ENCODE data around the gene FRMPD2.

DNA sequence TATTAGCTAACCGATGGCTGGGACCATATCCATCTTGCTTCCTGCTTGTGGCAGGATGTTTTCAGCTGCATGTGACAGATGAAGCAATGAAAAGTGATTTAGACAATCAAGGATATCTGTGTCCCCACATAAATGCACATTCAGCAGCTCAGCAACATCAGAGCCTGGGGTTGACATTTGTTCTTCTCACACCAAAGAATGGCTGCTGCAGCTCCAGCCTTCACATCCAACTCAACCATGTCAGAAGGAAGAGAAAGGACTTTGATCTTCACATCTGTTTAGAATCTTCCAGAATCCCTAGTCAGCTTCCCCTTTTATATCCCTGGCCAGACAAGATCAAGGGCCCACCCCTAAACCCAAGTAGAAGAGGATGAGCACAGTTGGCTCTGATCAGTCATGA, 11.9 kb upstream of the FRMPD2 start:
- TF ChIP-seq, protein P1, sequence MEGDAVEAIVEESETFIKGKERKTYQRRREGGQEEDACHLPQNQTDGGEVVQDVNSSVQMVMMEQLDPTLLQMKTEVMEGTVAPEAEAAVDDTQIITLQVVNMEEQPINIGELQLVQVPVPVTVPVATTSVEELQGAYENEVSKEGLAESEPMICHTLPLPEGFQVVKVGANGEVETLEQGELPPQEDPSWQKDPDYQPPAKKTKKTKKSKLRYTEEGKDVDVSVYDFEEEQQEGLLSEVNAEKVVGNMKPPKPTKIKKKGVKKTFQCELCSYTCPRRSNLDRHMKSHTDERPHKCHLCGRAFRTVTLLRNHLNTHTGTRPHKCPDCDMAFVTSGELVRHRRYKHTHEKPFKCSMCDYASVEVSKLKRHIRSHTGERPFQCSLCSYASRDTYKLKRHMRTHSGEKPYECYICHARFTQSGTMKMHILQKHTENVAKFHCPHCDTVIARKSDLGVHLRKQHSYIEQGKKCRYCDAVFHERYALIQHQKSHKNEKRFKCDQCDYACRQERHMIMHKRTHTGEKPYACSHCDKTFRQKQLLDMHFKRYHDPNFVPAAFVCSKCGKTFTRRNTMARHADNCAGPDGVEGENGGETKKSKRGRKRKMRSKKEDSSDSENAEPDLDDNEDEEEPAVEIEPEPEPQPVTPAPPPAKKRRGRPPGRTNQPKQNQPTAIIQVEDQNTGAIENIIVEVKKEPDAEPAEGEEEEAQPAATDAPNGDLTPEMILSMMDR (IDR thresholded peaks at IDR 0.05): no peak
- no peak for TF ChIP-seq POLR2A (IDR thresholded peaks at IDR 0.05)

Data from lower leg skin (tissue), 3 donors.